Uterus (tissue), 4 donors: ENCODE results near the gene GPR27. TPM values are rescaled to one million over a fixed set of nuclear protein-coding genes. Genes with fewer than 3 reads are reported as not detected.

Source experiments
- DNase-seq, 2 donors: peaks; one replicate each; pipeline ENCODE4 v3.0.0-alpha.2; 2019 to 2020
- H3K27ac ChIP-seq, 2 donors: fragments of 200-600 bp; sonication (generic); 1 replicate in 1 of 2; 2 replicates in 1 of 2; pipeline ENCODE4 v1.5.1; 2016 to 2018
- H3K27me3 ChIP-seq, 2 donors: fragments of 200-600 bp; sonication (generic); one replicate each; pipeline ENCODE4 v1.5.1; 2018 to 2019; ENCODE audit warnings: control low read depth in 1 of 2
- H3K36me3 ChIP-seq, 2 donors: fragments of 200-600 bp; sonication (generic); one replicate each; pipeline ENCODE4 v1.5.1; 2019; ENCODE audit warnings: control low read depth in 1 of 2
- H3K4me1 ChIP-seq, 2 donors: fragments of 200-600 bp; sonication (generic); one replicate each; pipeline ENCODE4 v1.5.1; 2018 to 2019; ENCODE audit warnings: control low read depth in 1 of 2
- H3K4me3 ChIP-seq, 2 donors: fragments of 200-600 bp; sonication (generic); 1 replicate in 1 of 2; 2 replicates in 1 of 2; pipeline ENCODE4 v1.5.1; 2018 to 2019; ENCODE audit warnings: mild to moderate bottlenecking in 1 of 2
- H3K9me3 ChIP-seq, 2 donors: fragments of 200-600 bp; sonication (generic); one replicate each; pipeline ENCODE4 v1.5.1; 2019; ENCODE audit warnings: control low read depth in 1 of 2
- POLR2A ChIP-seq, 2 donors: fragments of 450-650 bp; IDR thresholded peaks; one replicate each; pipeline ENCODE4 v1.6.1; 2016; ENCODE audit warnings: antibody characterized with exemption in 2 of 2, mild to moderate bottlenecking in 1 of 2, moderate library complexity in 1 of 2
- intact Hi-C: fragments of 100-400 bp; cut with DNase I; formaldehyde crosslinking; loops from one replicate; pipeline ENCODE4 v1.15.1; 2023; ENCODE audit warnings: low total_unique reads
- total RNA-seq, 4 donors: library from RNA; depleted of rRNA in 3 of 4; stranded (reverse); fragments of >200 nt in 3 of 4; gene quantifications; one replicate each; pipeline versions ENCODE4 v1.1.0 to v1.2.4, GENCODE V29; 2014 to 2023
- TF ChIP-seq, protein P1 (sequence below), 4 experiments: fragments of 200-600 bp in 2 of 4; fragments of 450-650 bp in 2 of 4; sonication (generic) in 2 of 4; IDR thresholded peaks; one replicate each; pipeline ENCODE4 v1.5.1; 2016 to 2019; ENCODE audit warnings: antibody characterized with exemption in 4 of 4, mild to moderate bottlenecking in 2 of 4, moderate library complexity in 1 of 4
- donor health status: DM: yes; HTN: yes; CAD: no.

Gene GPR27
- total RNA-seq, 4 donors from 2014 or later = under 0.01 to 9.7 (median 4.4) TPM

DNA sequence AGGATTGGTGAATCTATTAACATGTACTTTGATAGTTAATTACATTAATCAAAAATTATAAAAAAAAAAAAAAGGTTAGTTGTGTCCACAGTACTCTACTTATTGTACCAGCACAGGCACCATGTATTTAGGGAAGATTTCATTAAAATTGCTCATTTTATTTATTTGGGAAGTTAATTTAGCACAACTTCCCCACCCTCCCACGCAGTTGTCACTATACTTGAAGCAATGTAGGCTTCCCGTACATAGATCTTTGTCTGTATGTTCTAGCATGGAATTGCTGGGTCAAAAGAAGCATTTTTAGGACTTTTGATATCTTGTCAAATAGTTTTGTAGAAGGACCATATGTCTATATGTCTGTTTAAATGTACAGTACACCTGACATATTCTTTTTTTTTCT, 4.4 kb downstream of the GPR27 start:
- intact Hi-C loops = no loop called here
- Histone ChIP-seq H3K36me3 (no peaks in the 10 kb centered on the region), H3K27ac (no peak overlapping the region), H3K27me3 (no peaks in the 10 kb centered on the region), H3K4me3 (no peak overlapping the region), H3K4me1 (no peaks in the 10 kb centered on the region), H3K9me3 (no peaks in the 10 kb centered on the region)
- TF ChIP-seq POLR2A (IDR thresholded peaks at IDR 0.05) = no peak
- TF ChIP-seq, protein P1, sequence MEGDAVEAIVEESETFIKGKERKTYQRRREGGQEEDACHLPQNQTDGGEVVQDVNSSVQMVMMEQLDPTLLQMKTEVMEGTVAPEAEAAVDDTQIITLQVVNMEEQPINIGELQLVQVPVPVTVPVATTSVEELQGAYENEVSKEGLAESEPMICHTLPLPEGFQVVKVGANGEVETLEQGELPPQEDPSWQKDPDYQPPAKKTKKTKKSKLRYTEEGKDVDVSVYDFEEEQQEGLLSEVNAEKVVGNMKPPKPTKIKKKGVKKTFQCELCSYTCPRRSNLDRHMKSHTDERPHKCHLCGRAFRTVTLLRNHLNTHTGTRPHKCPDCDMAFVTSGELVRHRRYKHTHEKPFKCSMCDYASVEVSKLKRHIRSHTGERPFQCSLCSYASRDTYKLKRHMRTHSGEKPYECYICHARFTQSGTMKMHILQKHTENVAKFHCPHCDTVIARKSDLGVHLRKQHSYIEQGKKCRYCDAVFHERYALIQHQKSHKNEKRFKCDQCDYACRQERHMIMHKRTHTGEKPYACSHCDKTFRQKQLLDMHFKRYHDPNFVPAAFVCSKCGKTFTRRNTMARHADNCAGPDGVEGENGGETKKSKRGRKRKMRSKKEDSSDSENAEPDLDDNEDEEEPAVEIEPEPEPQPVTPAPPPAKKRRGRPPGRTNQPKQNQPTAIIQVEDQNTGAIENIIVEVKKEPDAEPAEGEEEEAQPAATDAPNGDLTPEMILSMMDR (IDR thresholded peaks at IDR 0.05) = no peak
- DNase-seq = no peak

DNA sequence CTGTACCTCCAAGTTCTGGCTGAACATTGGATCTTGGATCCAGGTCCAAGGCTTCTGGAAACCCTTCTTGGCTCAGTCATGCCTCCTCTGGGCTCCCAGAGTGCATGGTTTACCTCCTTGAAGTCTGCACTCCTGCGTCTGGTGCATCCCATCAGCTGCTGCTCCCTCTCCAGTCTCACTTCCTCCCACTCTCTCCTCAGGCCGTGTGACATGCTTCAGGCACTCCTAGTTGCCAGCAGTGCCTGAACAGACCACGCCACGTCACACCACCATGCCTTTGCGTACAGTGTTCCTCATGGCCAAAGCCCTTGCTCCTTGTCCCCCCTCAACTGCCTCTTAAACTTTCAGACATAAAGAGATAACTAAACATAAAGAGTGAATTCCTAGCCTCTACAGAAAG, 5.7 kb downstream of the GPR27 start:
- H3K27ac ChIP-seq = no peak overlapping the region
- H3K4me1 ChIP-seq = no peaks in the 10 kb centered on the region
- no peaks in the 10 kb centered on the region for H3K9me3 ChIP-seq
- DNase-seq = no peak
- intact Hi-C loops = no loop called here
- no peak for TF ChIP-seq POLR2A (IDR thresholded peaks at IDR 0.05)
- TF ChIP-seq, protein P1 (IDR thresholded peaks at IDR 0.05) = no peak
- no peak overlapping the region for H3K4me3 ChIP-seq
- H3K27me3 ChIP-seq = no peaks in the 10 kb centered on the region
- H3K36me3 ChIP-seq = no peaks in the 10 kb centered on the region

DNA sequence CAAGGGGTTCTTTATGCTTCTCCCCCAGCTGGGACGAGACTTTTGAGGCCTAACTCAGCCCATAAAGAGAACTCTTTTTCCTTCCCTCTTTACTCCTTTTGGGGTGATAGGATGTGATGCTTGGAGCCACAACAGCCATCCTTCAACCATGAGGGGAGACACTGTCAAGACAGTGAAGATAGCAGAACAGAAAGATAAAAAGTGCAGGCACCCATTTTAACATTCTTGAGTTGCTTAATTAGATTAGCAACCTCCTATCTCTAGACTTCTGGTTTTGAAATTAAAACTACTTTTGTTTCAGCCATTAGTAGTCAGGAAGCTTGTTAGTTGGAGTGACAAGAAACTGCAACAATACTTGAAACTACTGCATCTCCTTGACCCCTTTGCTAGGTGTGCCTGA, 6.5 kb downstream of the GPR27 start:
- Histone ChIP-seq H3K27ac (no peak overlapping the region), H3K4me1 (no peaks in the 10 kb centered on the region), H3K4me3 (no peak overlapping the region), H3K9me3 (no peaks in the 10 kb centered on the region), H3K36me3 (no peaks in the 10 kb centered on the region), H3K27me3 (no peaks in the 10 kb centered on the region)
- intact Hi-C loops = no loop called here
- TF ChIP-seq, protein P1 (IDR thresholded peaks at IDR 0.05) = no peak
- no peak for TF ChIP-seq POLR2A (IDR thresholded peaks at IDR 0.05)
- no peak for DNase-seq

DNA sequence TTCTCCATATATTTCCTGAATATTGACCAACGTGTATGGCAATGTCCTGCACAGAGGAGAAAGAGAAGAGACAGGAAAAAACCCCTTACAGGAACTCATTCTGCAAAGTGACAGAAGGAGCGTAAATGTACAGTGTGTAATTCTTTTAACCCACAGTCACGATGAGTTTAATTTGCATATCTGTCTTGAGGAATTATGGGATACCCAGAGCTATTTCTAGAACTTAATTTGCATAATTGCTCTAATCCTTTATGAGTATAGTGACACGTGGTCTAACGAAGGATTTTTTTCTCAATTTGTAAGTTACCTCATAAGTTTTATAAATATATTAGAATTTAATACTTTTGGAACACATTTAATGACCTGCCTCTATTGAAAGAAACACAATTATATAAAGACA, 9.8 kb downstream of the GPR27 start:
- no peaks in the 10 kb centered on the region for H3K9me3 ChIP-seq
- no peaks in the 10 kb centered on the region for H3K36me3 ChIP-seq
- no peaks in the 10 kb centered on the region for H3K27me3 ChIP-seq
- no peak for DNase-seq
- intact Hi-C loops = no loop called here
- H3K4me3 ChIP-seq = no peak overlapping the region
- TF ChIP-seq, protein P1 (IDR thresholded peaks at IDR 0.05) = no peak
- TF ChIP-seq POLR2A (IDR thresholded peaks at IDR 0.05) = no peak
- no peak overlapping the region for H3K27ac ChIP-seq
- H3K4me1 ChIP-seq = no peaks in the 10 kb centered on the region

DNA sequence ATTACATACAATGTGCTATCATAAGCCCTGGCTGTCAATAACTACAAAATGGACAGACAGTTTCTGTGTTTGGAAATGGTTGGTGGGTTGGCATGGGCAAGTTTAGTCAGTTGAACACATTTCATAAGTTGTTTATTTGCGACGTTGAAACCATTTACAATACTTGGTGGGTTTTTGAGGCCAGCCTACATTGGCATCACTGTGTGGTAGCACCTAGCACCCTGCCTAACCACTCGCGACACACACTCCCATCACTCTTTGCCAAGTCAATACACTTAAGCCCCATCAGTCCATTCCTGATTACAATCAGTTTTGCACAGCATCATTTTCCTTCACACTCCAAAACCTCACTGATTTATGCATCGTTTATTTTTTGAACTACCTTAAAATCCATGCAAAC, 17.5 kb downstream of the GPR27 start:
- H3K27me3 ChIP-seq = no peaks in the 10 kb centered on the region
- no peak for DNase-seq
- no peaks in the 10 kb centered on the region for H3K9me3 ChIP-seq
- H3K36me3 ChIP-seq = no peaks in the 10 kb centered on the region
- no peak overlapping the region for H3K4me3 ChIP-seq
- TF ChIP-seq, protein P1 (IDR thresholded peaks at IDR 0.05) = no peak
- no peak for TF ChIP-seq POLR2A (IDR thresholded peaks at IDR 0.05)
- H3K4me1 ChIP-seq = no peaks in the 10 kb centered on the region
- no peak overlapping the region for H3K27ac ChIP-seq
- intact Hi-C loops = no loop called here
